Measurements from ENCODE around the gene FAM180B.
A peak's percentile ranks its signal among the peaks of the same experiment; 100 is the strongest.
"Not testable (repeated sequence)": the region's sequence is repeated elsewhere in the genome, so short reads cannot be mapped to it uniquely, and the experiment has no call there.

The FAM180B gene

GRCh38 chr11:47558695-47559094 is 27.8 kb upstream of the FAM180B start:
- Histone ChIP-seq H3K36me3 (ENCODE audit: insufficient read depth, low read length) (no peaks in the 10 kb centered on the region), H3K4me3 (ENCODE audit: low read depth, low read length, poor library complexity, severe bottlenecking) (no peak overlapping the region), H3F3A (ENCODE audit: insufficient read depth, low read length) (peaks cover 8% of the 10 kb centered on the region; the same call in 1 of the 2 replicates), H3K27ac (ENCODE audit: low read depth, low read length, poor library complexity, severe bottlenecking) (no peak overlapping the region), H3K9ac (ENCODE audit: low read length) (no peak overlapping the region), H3K4me1 (ENCODE audit: insufficient read depth, low read length, severe bottlenecking) (peaks cover 4% of the 10 kb centered on the region), H3K4me2 (ENCODE audit: low read length) (no peak overlapping the region), H3K9me3 (ENCODE audit: low read length) (no peaks in the 10 kb centered on the region), H2AFZ (ENCODE audit: low read length) (no peak overlapping the region), H3K79me2 (ENCODE audit: insufficient read depth, low read length) (no peaks in the 10 kb centered on the region), H3K27me3 (ENCODE audit: insufficient read depth, low read length) (no peaks in the 10 kb centered on the region), H4K20me1 (ENCODE audit: insufficient read depth, low read length) (no peaks in the 10 kb centered on the region), H3K9me2 (ENCODE audit: low read depth, low read length) (no peaks in the 10 kb centered on the region)
- no peak for TF ChIP-seq EZH2 (IDR thresholded peaks at IDR 0.05; ENCODE audit: borderline replicate concordance, low read length)
- no peak for TF ChIP-seq CTCF (IDR thresholded peaks at IDR 0.05; ENCODE audit: low read length)

DNA sequence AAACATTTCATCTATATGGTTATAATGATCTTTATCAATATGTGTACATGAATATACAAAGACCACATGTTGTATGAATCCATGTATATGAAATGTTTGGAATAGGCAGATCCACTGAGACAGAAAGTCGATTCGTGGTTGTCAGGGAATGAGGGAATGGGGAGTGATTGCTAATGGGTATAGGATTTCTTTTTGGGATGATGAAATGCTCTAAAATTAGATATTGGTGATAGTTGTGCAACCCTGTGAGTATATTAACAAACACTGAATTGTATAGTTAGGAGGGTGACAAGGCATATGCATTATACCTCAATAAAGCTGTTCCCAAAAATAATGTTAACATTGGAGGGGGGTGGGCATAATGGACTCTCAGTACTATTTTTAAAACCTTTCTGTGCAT is 26.1 kb upstream of the FAM180B start:
- Histone ChIP-seq H3K27me3 (ENCODE audit: insufficient read depth, low read length) (no peaks in the 10 kb centered on the region), H3K27ac (ENCODE audit: low read depth, low read length, poor library complexity, severe bottlenecking) (no peak overlapping the region), H3F3A (ENCODE audit: insufficient read depth, low read length) (0 out of 2 replicates have a peak, but pooled peaks cover under 1% of the 10 kb centered on the region), H3K4me1 (ENCODE audit: insufficient read depth, low read length, severe bottlenecking) (peaks cover 11% of the 10 kb centered on the region), H3K79me2 (ENCODE audit: insufficient read depth, low read length) (0 out of 2 replicates have a peak, but pooled peaks cover 4% of the 10 kb centered on the region), H3K36me3 (ENCODE audit: insufficient read depth, low read length) (no peaks in the 10 kb centered on the region), H3K4me2 (ENCODE audit: low read length) (no peak overlapping the region), H3K9me2 (ENCODE audit: low read depth, low read length) (no peaks in the 10 kb centered on the region), H3K9ac (ENCODE audit: low read length) (no peak overlapping the region), H3K9me3 (ENCODE audit: low read length) (no peaks in the 10 kb centered on the region), H4K20me1 (ENCODE audit: insufficient read depth, low read length) (no peaks in the 10 kb centered on the region), H3K4me3 (ENCODE audit: low read depth, low read length, poor library complexity, severe bottlenecking) (no peak overlapping the region), H2AFZ (ENCODE audit: low read length) (no peak overlapping the region)
- TF ChIP-seq CTCF (IDR thresholded peaks at IDR 0.05; ENCODE audit: low read length) = no peak
- TF ChIP-seq EZH2 (IDR thresholded peaks at IDR 0.05; ENCODE audit: borderline replicate concordance, low read length) = no peak

DNA sequence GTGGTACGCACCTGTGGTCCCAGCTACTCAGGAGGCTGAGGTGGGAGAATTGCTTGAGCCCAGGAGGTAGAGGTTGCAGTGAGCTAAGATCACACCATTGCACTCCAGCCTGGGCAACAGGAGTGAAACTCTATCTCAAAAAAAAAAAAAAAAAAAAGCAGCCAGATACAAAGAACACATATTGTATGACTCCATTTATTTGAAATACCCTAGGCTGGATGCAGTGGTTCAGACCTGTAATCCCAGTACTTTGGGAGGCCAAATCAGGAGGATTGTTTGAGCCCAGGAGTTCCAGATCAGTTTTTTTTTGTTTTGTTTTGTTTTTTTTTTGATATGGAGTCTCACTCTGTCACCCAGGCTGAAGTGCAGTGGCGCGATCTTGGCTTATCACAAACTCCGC is 24.1 kb upstream of the FAM180B start:
- not testable (repeated sequence) for H4K20me1 ChIP-seq (ENCODE audit: insufficient read depth, low read length); H3K4me2 ChIP-seq (ENCODE audit: low read length); H3K4me3 ChIP-seq (ENCODE audit: low read depth, low read length, poor library complexity, severe bottlenecking); H3K36me3 ChIP-seq (ENCODE audit: insufficient read depth, low read length); H3K27me3 ChIP-seq (ENCODE audit: insufficient read depth, low read length); H3K9me3 ChIP-seq (ENCODE audit: low read length); H3K9ac ChIP-seq (ENCODE audit: low read length); H3K9me2 ChIP-seq (ENCODE audit: low read depth, low read length); H3F3A ChIP-seq (ENCODE audit: insufficient read depth, low read length); H2AFZ ChIP-seq (ENCODE audit: low read length); H3K27ac ChIP-seq (ENCODE audit: low read depth, low read length, poor library complexity, severe bottlenecking)
- Histone ChIP-seq H3K4me1 (ENCODE audit: insufficient read depth, low read length, severe bottlenecking) (peaks cover 23% of the 10 kb centered on the region), H3K79me2 (ENCODE audit: insufficient read depth, low read length) (peaks cover 21% of the 10 kb centered on the region)

DNA sequence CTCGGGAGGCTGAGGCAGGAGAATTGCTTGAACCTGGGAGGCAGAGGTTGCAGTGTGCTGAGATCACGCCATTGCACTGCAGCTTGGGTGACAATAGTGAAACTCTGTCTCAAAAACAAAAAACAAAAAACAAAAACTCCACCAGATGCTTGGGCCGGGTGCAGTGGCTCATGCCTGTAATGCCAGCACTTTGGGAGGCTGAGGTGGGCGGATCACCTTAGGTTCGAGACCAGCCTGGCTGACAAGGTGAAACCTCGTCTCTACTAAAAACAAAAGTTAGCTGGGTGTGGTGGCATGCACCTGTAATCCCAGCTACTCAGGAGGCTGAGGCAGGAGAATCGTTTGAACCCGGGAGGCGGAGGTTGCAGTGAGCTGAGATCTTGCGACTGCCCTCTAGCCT is 22.1 kb upstream of the FAM180B start:
- H3K4me2 ChIP-seq (ENCODE audit: low read length) = peak overlapping the region; percentile 93
- peak overlapping the region; percentile 87 for H3K4me3 ChIP-seq (ENCODE audit: low read depth, low read length, poor library complexity, severe bottlenecking)
- H2AFZ ChIP-seq (ENCODE audit: low read length); H3F3A ChIP-seq (ENCODE audit: insufficient read depth, low read length); H3K9me2 ChIP-seq (ENCODE audit: low read depth, low read length); H3K27me3 ChIP-seq (ENCODE audit: insufficient read depth, low read length); H3K9me3 ChIP-seq (ENCODE audit: low read length); H3K27ac ChIP-seq (ENCODE audit: low read depth, low read length, poor library complexity, severe bottlenecking); H3K36me3 ChIP-seq (ENCODE audit: insufficient read depth, low read length); H4K20me1 ChIP-seq (ENCODE audit: insufficient read depth, low read length): not testable (repeated sequence)
- peaks cover 23% of the 10 kb centered on the region for H3K4me1 ChIP-seq (ENCODE audit: insufficient read depth, low read length, severe bottlenecking)
- peak overlapping the region; percentile 86 for H3K9ac ChIP-seq (ENCODE audit: low read length)
- H3K79me2 ChIP-seq (ENCODE audit: insufficient read depth, low read length) = peaks cover 21% of the 10 kb centered on the region
